Measurements from ENCODE around the gene TENT5C. TPM values are rescaled to one million over a fixed set of nuclear protein-coding genes. Genes with fewer than 3 reads are reported as not detected.

TENT5C gene
- total RNA-seq, 1 experiment from 2014 or later = 1.4 TPM

- TF ChIP-seq ZNF317 (CRISPR knock-in tag; IDR thresholded peaks at IDR 0.05; ENCODE audit: borderline replicate concordance, low read depth) (no peak), ZNF219 (CRISPR knock-in tag; IDR thresholded peaks at IDR 0.05; ENCODE audit: borderline replicate concordance) (no peak), GTF2I (CRISPR knock-in tag; conservative IDR thresholded peaks at IDR 0.05) (no peak)
Observed at GRCh38 chr1:117559139-117559538, 46.7 kb upstream of the TENT5C start (continued).

- Mint-ChIP-seq H3K36me3 (peaks cover 18% of the 10 kb centered on the region), H3K4me3 (no peak overlapping the region), H3K27ac (no peak overlapping the region), H3K27me3 (ENCODE audit: low read depth) (peaks cover 4% of the 10 kb centered on the region), H3K4me1 (no peaks in the 10 kb centered on the region), H3K9me3 (peaks cover 32% of the 10 kb centered on the region)
- ATAC-seq = no peak
- TF ChIP-seq JAZF1 (CRISPR knock-in tag; IDR thresholded peaks at IDR 0.05) (no peak), TCF7 (CRISPR knock-in tag; IDR thresholded peaks at IDR 0.05; ENCODE audit: low read depth) (no peak), TEAD4 (CRISPR knock-in tag; IDR thresholded peaks at IDR 0.05) (no peak), ZNF396 (CRISPR knock-in tag; IDR thresholded peaks at IDR 0.05; ENCODE audit: borderline replicate concordance) (no peak), ARID4B (CRISPR knock-in tag; IDR thresholded peaks at IDR 0.05; ENCODE audit: borderline replicate concordance) (no peak), IRF2 (CRISPR knock-in tag; IDR thresholded peaks at IDR 0.05; ENCODE audit: borderline replicate concordance, low read depth) (no peak), CBFB (CRISPR knock-in tag; IDR thresholded peaks at IDR 0.05; ENCODE audit: low read depth) (no peak), RELA (CRISPR knock-in tag; IDR thresholded peaks at IDR 0.05; ENCODE audit: borderline replicate concordance) (no peak), GABPB1 (CRISPR knock-in tag; IDR thresholded peaks at IDR 0.05) (no peak), MAX (CRISPR knock-in tag; IDR thresholded peaks at IDR 0.05) (no peak), MLX (CRISPR knock-in tag; IDR thresholded peaks at IDR 0.05) (no peak), SP1 (CRISPR knock-in tag; conservative IDR thresholded peaks at IDR 0.05) (no peak)
- POLR2A ChIA-PET = no interaction called here
- CTCF ChIA-PET = no interaction called here
- DNase-seq (ENCODE audit: low spot score) = no peak
Observed at GRCh38 chr1:117559985-117560384, 45.9 kb upstream of the TENT5C start.

GRCh38 chr1:117561071-117561470 is 44.8 kb upstream of the TENT5C start:
- no peak for TF ChIP-seq ZNF317 (CRISPR knock-in tag; IDR thresholded peaks at IDR 0.05; ENCODE audit: borderline replicate concordance, low read depth)
- no peak overlapping the region for H3K27ac Mint-ChIP-seq
- DNase-seq (ENCODE audit: low spot score) = no peak
- H3K4me3 Mint-ChIP-seq = no peak overlapping the region
- no peak for ATAC-seq
- peaks cover 4% of the 10 kb centered on the region for H3K27me3 Mint-ChIP-seq (ENCODE audit: low read depth)
- ChIA-PET CTCF (interaction anchor here (1.0 to 2.1 kb wide), 2 partner anchors 26 to 193 kb away, joined by 3 to 7 read pairs; no protein-coding TSS in a partner anchor), POLR2A (no interaction called here)
- H3K36me3 Mint-ChIP-seq = peaks cover 18% of the 10 kb centered on the region
- peaks cover 29% of the 10 kb centered on the region for H3K9me3 Mint-ChIP-seq
- H3K4me1 Mint-ChIP-seq = no peaks in the 10 kb centered on the region

- Mint-ChIP-seq H3K9me3 (peaks cover 29% of the 10 kb centered on the region), H3K27ac (no peak overlapping the region), H3K4me3 (no peak overlapping the region), H3K36me3 (peaks cover 18% of the 10 kb centered on the region), H3K27me3 (ENCODE audit: low read depth) (peaks cover 4% of the 10 kb centered on the region), H3K4me1 (no peaks in the 10 kb centered on the region)
- no peak for DNase-seq (ENCODE audit: low spot score)
- ChIA-PET POLR2A (interaction anchor here (0.7 kb wide), 1 partner anchor 45 kb away, joined by 4 read pairs; no protein-coding TSS in a partner anchor), CTCF (interaction anchor here (1.0 to 2.1 kb wide), 2 partner anchors 27 to 193 kb away, joined by 3 to 7 read pairs; no protein-coding TSS in a partner anchor)
- no peak for ATAC-seq
- TF ChIP-seq ERG (CRISPR knock-in tag; IDR thresholded peaks at IDR 0.05) = no peak
Observed at GRCh38 chr1:117561551-117561950, 44.3 kb upstream of the TENT5C start.
